ENCODE data around the gene C19orf38. TPM values are rescaled to one million over a fixed set of nuclear protein-coding genes. Genes with fewer than 3 reads are reported as not detected.
A peak's percentile ranks its signal among the peaks of the same experiment; 100 is the strongest.

The C19orf38 gene
- total RNA-seq, 1 experiment from 2014 or later: 0.30 TPM

DNA sequence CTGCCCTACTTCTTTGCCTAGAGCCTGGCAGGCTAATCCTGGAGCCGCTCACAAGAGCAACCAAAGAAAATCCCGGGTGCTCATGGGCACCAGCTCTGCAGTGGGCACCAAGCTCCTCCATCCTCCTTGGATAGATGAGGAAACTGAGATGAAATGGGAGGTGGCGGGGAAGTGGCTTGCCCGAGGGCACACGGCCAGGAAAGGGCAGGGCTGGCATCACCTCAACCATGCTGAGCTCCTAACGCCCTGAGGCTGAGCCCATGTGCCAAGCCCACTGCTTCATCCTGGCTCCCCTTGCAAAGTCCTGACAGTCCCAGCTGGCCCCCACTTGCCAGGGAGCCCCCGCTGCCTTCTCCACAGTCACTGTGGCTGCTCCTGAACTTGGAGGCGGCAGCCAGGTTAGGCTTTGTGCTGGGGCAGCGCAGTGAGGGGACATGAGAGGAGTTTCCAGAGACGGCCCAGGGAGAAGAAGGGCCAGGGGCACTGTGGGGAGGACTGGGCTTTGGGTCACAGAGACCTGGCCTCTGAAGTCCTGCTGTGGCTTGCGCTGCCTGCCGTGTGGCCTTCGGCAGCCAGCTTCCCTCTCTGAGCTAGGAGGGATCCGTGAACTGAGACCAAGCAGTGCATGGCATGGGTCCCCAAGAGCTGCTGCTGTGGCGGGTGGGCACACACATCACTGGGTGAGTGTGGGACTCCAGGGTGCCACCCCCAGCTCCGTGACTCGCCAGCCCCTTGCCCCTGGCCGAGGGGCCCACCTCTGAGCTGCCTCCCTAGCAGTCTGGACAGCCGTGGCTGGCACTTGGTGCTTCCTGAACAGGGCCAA lies 29.7 kb upstream of the C19orf38 start:
- H3K9me3 Mint-ChIP-seq (ENCODE audit: unreplicated experiment): no peaks in the 10 kb centered on the region
- no peak for DNase-seq (ENCODE audit: unreplicated experiment)
- ChIA-PET POLR2A (no interaction called here), CTCF (interaction anchor here (0.6 kb wide), 2 partner anchors 608 to 1937 kb away, joined by 3 read pairs; no protein-coding TSS in a partner anchor)
- H3K27ac Mint-ChIP-seq (ENCODE audit: low read depth, unreplicated experiment): no peak overlapping the region
- H3K27me3 Mint-ChIP-seq (ENCODE audit: insufficient read depth, unreplicated experiment): no peaks in the 10 kb centered on the region
- intact Hi-C loops (cut with micrococcal nuclease): no loop called here
- H3K4me3 Mint-ChIP-seq (ENCODE audit: unreplicated experiment): no peak overlapping the region
- no TSS peak for BruUV-seq (replicated peaks)
- no peaks in the 10 kb centered on the region for H3K4me1 Mint-ChIP-seq (ENCODE audit: insufficient read depth, unreplicated experiment)
- TF ChIP-seq CTCF (IDR thresholded peaks at IDR 0.05; ENCODE audit: unreplicated experiment): no peak
- H3K36me3 Mint-ChIP-seq (ENCODE audit: insufficient read depth, unreplicated experiment): peaks cover 35% of the 10 kb centered on the region

DNA sequence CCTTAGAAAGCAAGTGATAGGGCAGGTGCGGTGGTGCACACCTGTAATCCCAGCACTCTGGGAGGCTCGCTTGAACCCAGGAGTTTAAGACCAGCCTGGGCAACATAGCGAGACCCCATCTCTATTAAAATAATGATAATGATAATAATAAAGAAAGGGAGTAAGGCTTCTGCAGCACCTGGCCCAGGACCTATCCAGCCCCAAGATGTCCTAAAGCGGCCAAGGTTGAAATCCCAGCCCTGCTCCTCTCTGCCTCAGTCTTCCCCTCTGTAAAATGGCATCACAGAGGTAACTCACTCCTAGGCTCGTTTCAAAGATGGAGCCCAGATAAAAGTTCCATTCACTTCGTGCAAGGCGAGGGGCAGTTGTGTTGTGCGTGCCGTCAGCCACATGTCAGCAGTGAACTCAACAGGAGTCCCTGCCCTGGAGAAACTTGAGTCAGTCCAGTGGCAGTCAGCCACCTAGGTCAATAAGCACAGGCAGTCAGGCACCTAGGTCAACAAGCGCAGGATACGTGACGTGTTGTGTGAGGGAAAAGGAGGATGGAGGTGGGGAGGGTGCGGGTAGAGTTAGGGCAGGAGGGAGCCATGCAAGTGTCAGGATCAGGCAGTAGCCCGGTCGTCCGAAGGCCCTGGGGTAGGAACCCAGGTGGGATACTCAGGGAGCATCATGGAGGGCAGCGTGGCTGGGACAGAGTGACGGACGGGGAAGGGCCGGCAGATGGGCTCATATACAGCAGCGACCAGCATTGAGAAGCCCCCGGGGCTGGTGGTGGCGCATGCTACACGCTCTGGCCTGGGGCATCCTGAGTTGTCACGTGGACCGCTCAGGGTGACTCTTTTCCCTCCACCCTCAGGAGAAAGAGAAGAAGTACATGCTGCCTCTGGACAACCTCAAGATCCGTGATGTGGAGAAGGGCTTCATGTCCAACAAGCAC lies 28.8 kb upstream of the C19orf38 start:
- no TSS peak for BruUV-seq (replicated peaks)
- CTCF ChIA-PET: interaction anchor here (0.6 to 0.7 kb wide), 3 partner anchors 16 to 1936 kb away, joined by 3 read pairs; no protein-coding TSS in a partner anchor
- no peak for DNase-seq (ENCODE audit: unreplicated experiment)
- H3K27ac Mint-ChIP-seq (ENCODE audit: low read depth, unreplicated experiment): no peak overlapping the region
- H3K4me3 Mint-ChIP-seq (ENCODE audit: unreplicated experiment): no peak overlapping the region
- no peaks in the 10 kb centered on the region for H3K4me1 Mint-ChIP-seq (ENCODE audit: insufficient read depth, unreplicated experiment)
- intact Hi-C loops (cut with micrococcal nuclease): no loop called here
- no peaks in the 10 kb centered on the region for H3K27me3 Mint-ChIP-seq (ENCODE audit: insufficient read depth, unreplicated experiment)
- peaks cover 38% of the 10 kb centered on the region for H3K36me3 Mint-ChIP-seq (ENCODE audit: insufficient read depth, unreplicated experiment)
- TF ChIP-seq CTCF (IDR thresholded peaks at IDR 0.05; ENCODE audit: unreplicated experiment): no peak
- POLR2A ChIA-PET: no interaction called here
- no peaks in the 10 kb centered on the region for H3K9me3 Mint-ChIP-seq (ENCODE audit: unreplicated experiment)

GRCh38 chr19:10820173-10820572 lies 28.0 kb upstream of the C19orf38 start:
- DNase-seq (ENCODE audit: unreplicated experiment): no peak
- H3K4me3 Mint-ChIP-seq (ENCODE audit: unreplicated experiment): no peak overlapping the region
- CTCF ChIA-PET: interaction anchor here (0.6 to 0.9 kb wide), 3 partner anchors 17 to 465 kb away, joined by 3 read pairs; no protein-coding TSS in a partner anchor
- intact Hi-C loops (cut with micrococcal nuclease): no loop called here
- peak overlapping the region; percentile 57 for H3K27ac Mint-ChIP-seq (ENCODE audit: low read depth, unreplicated experiment)
- POLR2A ChIA-PET: interaction anchor here (1.1 to 1.3 kb wide), 2 partner anchors 23 to 103 kb away, joined by 4 read pairs; partner anchors contain the start of gene DNM2
- no peak for TF ChIP-seq CTCF (IDR thresholded peaks at IDR 0.05; ENCODE audit: unreplicated experiment)
- H3K27me3 Mint-ChIP-seq (ENCODE audit: insufficient read depth, unreplicated experiment): no peaks in the 10 kb centered on the region
- no TSS peak for BruUV-seq (replicated peaks)
- H3K4me1 Mint-ChIP-seq (ENCODE audit: insufficient read depth, unreplicated experiment): no peaks in the 10 kb centered on the region
- H3K36me3 Mint-ChIP-seq (ENCODE audit: insufficient read depth, unreplicated experiment): peaks cover 41% of the 10 kb centered on the region
- no peaks in the 10 kb centered on the region for H3K9me3 Mint-ChIP-seq (ENCODE audit: unreplicated experiment)

- no TSS peak for BruUV-seq (replicated peaks)
- H3K27ac Mint-ChIP-seq (ENCODE audit: low read depth, unreplicated experiment): no peak overlapping the region
- no peak for DNase-seq (ENCODE audit: unreplicated experiment)
- no peak for TF ChIP-seq CTCF (IDR thresholded peaks at IDR 0.05; ENCODE audit: unreplicated experiment)
- H3K4me3 Mint-ChIP-seq (ENCODE audit: unreplicated experiment): no peak overlapping the region
- peaks cover 62% of the 10 kb centered on the region for H3K36me3 Mint-ChIP-seq (ENCODE audit: insufficient read depth, unreplicated experiment)
- ChIA-PET POLR2A (no interaction called here), CTCF (interaction anchor here (1.0 kb wide), 1 partner anchor 243 kb away, joined by 5 read pairs; no protein-coding TSS in a partner anchor)
- no peaks in the 10 kb centered on the region for H3K9me3 Mint-ChIP-seq (ENCODE audit: unreplicated experiment)
- no peaks in the 10 kb centered on the region for H3K27me3 Mint-ChIP-seq (ENCODE audit: insufficient read depth, unreplicated experiment)
- no peaks in the 10 kb centered on the region for H3K4me1 Mint-ChIP-seq (ENCODE audit: insufficient read depth, unreplicated experiment)
- intact Hi-C loops (cut with micrococcal nuclease): no loop called here
Measured at GRCh38 chr19:10823690-10824089, 24.5 kb upstream of the C19orf38 start.
